Stimulated activated naive CD8-positive, alpha-beta T cell treated with anti-CD3 and anti-CD28 coated beads, Interleukin-15, Interleukin-2, amounts not matched to agents 100 U/mL and 50 U/mL, for 24 hours (primary cell): ENCODE results near the gene ANKRD13B.
A peak's percentile ranks its signal among the peaks of the same experiment; 100 is the strongest.

Source experiments
- ATAC-seq: fragments of 150-1000 bp; cut with Tn5 transposase; one replicate; pipeline ENCODE4 v1.10.0; 2021
- DNase-seq: peaks from one replicate; pipeline ENCODE4 v3.0.0; 2021

Gene ANKRD13B

GRCh38 chr17:29594519-29595090, 1.7 kb downstream of the ANKRD13B start:
- ATAC-seq, result no peak
- DNase-seq, result no peak

GRCh38 chr17:29595107-29595942, 2.4 kb downstream of the ANKRD13B start:
- ATAC-seq, result no peak

GRCh38 chr17:29595943-29596774, 3.2 kb downstream of the ANKRD13B start:
- DNase-seq, result no peak
- ATAC-seq, result no peak

More at GRCh38 chr17:29595107-29595942, 2.4 kb downstream of the ANKRD13B start:
- no peak for DNase-seq

- DNase-seq, result no peak
- ATAC-seq, result no peak
Measured at GRCh38 chr17:29596811-29597210, 3.9 kb downstream of the ANKRD13B start.

DNA sequence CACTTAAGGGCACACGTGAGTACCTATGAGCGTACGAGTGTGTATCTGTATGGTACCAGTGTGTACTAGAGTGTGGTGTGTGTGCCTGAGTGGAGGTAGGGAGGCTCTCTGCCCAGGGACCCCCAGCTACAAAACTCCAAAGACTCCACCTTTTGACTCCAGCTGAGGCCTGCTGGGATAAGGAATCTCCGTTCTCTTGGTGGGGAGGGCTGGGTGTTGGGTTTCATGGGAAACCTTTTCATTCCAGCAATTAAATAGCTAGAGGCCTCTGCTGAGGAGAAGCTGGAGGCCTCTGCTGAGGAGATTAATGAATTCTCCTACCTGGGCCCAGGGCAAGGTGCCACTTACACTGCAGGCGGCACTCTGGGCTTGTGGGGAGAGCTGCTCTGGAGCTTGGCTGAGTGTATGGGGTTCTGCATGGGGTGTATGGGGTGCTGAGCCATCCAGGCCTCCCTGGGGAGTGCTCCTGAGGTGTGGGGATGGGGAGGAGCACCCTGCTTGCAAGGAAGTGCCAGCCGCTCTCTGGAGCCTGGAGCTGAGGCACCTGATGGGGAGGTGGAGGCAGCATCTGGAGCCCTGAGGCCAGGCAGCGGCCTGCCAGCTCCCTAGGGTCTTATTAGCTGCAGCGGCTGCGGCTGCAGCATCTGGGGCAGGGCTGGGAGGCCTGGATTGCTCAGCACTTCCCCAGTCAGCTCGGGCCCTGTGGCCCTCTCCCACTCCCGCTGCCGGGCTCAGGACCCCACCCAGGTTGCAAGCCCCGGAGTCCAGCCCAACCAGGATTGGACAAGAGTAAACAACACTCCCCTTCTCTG, 4.6 kb downstream of the ANKRD13B start:
- no peak for ATAC-seq
- no peak for DNase-seq

GRCh38 chr17:29603109-29603674, 10.3 kb downstream of the ANKRD13B start:
- DNase-seq (no peak), ATAC-seq (no peak)

- ATAC-seq (no peak), DNase-seq (no peak)
Measured at GRCh38 chr17:29607557-29608195, 14.7 kb downstream of the ANKRD13B start.

DNA sequence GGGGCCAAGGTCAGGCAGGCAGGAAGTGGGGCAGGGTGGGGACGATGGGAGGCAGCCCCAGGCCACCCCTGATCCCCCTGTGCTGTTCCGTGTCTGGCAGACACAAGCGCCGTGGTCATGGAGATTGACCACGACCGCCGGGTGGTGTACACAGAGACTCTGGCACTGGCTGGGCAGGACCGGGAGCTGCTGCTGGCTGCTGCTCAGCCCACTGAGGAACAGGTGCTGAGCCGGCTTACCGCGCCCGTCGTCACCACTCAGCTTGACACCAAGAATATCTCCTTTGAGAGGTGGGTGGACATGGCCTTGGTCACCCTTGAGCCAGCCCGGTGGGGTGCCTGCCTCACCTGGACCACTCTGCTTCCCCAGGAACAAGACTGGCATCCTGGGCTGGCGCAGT, 16.1 kb downstream of the ANKRD13B start:
- DNase-seq (no peak), ATAC-seq (no peak)

- no peak for DNase-seq
- ATAC-seq, result no peak
Measured at GRCh38 chr17:29610395-29610794, 17.5 kb downstream of the ANKRD13B start.

- no peak for DNase-seq
- no peak for ATAC-seq
Measured at GRCh38 chr17:29611351-29612093, 18.6 kb downstream of the ANKRD13B start.

- no peak for DNase-seq
- no peak for ATAC-seq
Measured at GRCh38 chr17:29612094-29612403, 19.1 kb downstream of the ANKRD13B start.

GRCh38 chr17:29612404-29613280, 19.7 kb downstream of the ANKRD13B start:
- DNase-seq (no peak), ATAC-seq (no peak)

- ATAC-seq, result peak; percentile 60
- DNase-seq, result peak; percentile 98
Measured at GRCh38 chr17:29613352-29613837, 20.5 kb downstream of the ANKRD13B start.

- DNase-seq (no peak), ATAC-seq (no peak)
Measured at GRCh38 chr17:29613856-29614255, 20.9 kb downstream of the ANKRD13B start.

DNA sequence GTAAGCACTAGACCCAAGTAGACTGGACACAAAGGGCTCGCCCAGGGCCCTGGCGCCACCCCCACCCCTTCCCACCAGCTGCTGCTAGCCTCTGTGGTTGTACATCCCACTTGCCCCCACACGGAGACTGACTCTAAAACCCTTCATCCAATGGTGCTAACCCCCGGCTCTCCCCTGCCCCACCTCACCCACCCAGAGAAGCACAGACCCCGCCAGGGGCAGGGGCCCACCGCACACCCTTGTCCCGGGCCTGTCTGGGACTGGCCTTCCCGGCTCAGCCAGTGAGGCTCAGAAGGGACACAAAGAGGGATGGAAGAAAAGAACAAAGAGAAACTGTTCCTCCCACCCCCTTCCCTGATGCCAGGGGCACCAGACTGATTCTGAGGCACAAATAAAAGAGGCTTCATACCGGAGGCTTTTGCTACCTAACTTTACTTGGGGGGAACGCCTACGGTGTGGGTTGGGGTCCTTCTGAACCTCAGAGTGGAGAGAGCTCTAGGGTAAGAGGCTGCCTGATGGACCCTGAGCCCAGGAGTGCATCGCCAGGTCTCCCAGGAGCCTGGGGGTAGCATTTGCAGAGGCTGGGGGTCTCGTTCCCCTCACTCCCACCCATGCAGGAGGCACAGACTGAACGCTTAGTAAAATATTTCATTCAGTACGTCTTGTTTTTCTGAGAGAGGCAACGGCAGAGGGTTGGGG, 21.6 kb downstream of the ANKRD13B start:
- no peak for DNase-seq
- ATAC-seq, result no peak

- DNase-seq (peak; percentile 73), ATAC-seq (peak; percentile 24)
Measured at GRCh38 chr17:29615048-29615385, 22.1 kb downstream of the ANKRD13B start.

- peak; percentile 89 for DNase-seq
- peak; percentile 66 for ATAC-seq
Measured at GRCh38 chr17:29615492-29616299, 22.8 kb downstream of the ANKRD13B start.
